ENCODE data around the gene RAB11A.
A peak's percentile ranks its signal among the peaks of the same experiment; 100 is the strongest.

Gene RAB11A

GRCh38 chr15:65916664-65917406 lies 47.5 kb downstream of the RAB11A start:
- peak; percentile 18 for DNase-seq (ENCODE audit: low read depth in 2 of 2)

DNA sequence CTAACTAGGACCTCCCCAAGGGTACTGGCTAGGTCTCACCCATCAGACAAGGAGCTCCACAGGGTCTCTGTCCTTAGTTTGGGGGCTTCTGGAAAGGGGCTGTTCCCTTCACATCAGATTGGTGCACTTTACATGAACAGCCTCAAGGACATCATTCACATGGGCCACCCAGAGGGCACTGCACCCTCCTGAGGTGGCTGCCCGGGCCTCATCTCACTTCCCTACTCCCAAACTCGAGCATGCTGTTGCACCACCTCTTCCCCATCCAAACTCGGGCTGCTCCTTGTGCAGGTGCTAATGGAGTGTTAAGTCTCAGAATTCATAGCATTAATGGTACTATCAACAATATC lies 48.1 kb downstream of the RAB11A start:
- no peak for DNase-seq (ENCODE audit: low read depth in 2 of 2)

- no peak for DNase-seq (ENCODE audit: low read depth in 2 of 2)
These were observed 48.6 kb downstream of the RAB11A start for GRCh38 chr15:65917936-65918335.

GRCh38 chr15:65918357-65918920 lies 49.1 kb downstream of the RAB11A start:
- DNase-seq (ENCODE audit: low read depth in 2 of 2), result no peak

- DNase-seq (ENCODE audit: low read depth in 2 of 2), result no peak
These were observed 49.7 kb downstream of the RAB11A start for GRCh38 chr15:65918945-65919344.

GRCh38 chr15:65919353-65919752 lies 50.1 kb downstream of the RAB11A start:
- DNase-seq (ENCODE audit: low read depth in 2 of 2), result no peak

GRCh38 chr15:65920121-65920520 lies 50.8 kb downstream of the RAB11A start:
- no peak for DNase-seq (ENCODE audit: low read depth in 2 of 2)

DNA sequence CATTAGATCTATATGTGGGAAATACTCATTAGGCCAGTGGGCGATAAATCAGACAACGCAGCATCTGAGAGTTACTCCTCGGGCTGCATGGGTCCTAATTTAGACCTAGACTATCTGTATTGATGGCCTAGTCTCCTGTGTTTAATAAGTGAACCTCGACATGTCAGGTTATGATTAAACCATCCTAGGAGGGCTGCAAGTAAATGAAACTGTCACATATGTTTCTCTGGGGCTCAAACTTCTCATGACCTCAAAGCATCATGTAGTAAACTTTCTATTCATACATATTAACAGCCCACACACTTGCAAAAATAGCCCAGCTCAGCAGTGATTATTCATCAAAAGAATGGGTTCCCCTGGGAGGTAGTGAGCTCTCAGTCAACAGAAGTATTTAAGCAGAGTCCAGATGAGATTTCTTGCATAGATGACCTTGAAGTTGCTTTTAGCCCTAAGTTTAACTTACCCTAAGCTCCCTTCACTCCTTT lies 51.6 kb downstream of the RAB11A start:
- DNase-seq (ENCODE audit: low read depth in 2 of 2), result no peak

DNA sequence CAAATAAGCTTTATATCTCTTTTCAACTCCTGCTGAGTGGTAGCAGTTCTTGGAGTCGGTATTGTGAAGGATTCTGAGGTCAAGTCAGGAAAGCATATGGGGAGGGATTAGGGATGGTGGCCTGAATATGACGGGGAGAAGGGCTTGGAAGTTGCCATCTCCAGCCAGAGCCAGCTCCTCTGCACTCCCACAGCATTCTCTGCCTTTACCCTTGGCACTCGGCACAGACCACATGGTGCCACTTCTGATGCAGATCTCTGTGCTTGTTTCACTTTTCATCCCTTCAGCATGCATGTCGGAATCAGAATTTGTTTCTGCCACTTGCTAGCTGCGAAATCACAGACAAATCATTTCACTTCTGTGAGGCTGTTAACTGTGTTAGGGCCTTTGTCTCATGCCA lies 52.5 kb downstream of the RAB11A start:
- no peak for DNase-seq (ENCODE audit: low read depth in 2 of 2)

DNA sequence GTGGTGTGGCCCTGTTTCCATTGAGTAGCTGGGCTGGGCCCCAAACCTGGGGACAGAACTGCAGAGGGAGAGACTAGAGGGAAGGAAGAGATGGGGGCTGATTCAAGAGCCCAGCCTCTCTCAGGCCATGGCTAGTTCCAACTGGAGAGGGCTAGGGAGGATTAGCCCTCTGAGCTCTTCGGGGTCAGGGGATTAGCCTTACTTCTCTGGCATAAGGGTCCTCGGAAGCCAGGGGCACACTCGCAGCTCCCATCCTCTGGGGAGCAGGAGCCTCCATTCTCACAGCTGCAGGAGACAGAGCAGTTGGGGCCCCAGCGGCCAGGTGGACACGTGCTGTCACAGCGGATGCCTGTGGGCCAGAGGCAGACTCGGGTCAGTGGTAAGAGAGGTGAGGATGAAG lies 53.3 kb downstream of the RAB11A start:
- DNase-seq (ENCODE audit: low read depth in 2 of 2), result no peak

- DNase-seq (ENCODE audit: low read depth in 2 of 2), result no peak
These were observed 54.0 kb downstream of the RAB11A start for GRCh38 chr15:65923264-65923663.

DNA sequence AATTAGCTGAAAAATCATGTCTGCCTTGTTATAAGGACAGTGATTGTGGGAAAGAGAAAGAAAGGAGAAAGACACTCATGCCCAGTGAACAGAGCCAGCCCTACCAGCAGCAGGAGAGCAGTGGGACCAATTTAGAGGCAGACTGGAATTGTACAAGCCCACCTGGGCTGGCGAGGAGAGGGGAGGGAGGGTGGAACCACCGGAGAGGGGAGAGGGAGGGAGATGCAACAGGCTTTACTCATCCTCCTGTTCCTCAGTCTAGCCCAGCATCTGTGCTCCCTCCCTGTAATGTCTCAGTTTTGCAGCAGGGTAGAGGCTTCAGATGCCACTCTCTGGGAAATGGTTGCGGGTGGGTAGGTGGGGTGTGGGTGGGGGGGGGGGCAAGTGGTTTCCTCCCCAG lies 54.7 kb downstream of the RAB11A start:
- no peak for DNase-seq (ENCODE audit: low read depth in 2 of 2)

DNA sequence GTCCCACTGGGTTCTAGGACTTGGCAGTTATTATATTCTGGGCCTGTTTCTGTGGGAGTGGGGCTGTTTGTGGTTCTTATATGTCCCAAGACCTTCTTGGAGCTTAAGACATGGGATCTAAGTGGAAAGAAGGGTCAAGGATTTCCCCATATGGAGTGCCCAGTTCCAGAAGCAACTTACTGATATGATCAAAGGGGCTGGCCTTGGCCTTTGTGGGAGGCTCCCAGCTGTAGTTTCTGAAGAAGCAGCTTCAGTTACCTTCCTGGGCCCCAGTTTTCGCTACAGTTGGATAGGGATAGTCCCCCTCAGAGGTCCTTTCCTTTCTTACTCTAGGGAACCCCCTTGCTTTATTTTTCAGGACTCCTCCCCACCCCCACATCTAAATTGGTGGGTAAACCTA lies 56.0 kb downstream of the RAB11A start:
- no peak for DNase-seq (ENCODE audit: low read depth in 2 of 2)

DNA sequence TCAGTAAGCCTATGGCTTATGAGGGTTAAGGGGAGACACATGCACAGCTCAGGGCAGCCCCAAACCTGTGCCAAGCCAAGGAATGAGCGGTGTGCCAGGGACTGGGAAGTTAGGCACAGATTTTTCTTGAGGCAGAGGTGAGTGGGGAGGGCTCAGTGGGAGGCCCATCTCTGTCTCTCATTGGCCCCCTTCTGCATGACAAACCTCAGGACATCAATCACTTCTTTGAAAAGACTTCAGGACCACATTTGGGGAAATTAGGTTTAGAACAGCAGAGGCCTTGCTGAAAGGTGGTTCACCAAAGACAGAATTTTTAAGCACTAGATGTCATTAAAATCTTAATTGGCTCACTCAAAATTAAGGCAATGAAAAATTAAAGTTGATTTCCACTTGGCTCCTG lies 57.2 kb downstream of the RAB11A start:
- DNase-seq (ENCODE audit: low read depth in 2 of 2), result no peak

DNA sequence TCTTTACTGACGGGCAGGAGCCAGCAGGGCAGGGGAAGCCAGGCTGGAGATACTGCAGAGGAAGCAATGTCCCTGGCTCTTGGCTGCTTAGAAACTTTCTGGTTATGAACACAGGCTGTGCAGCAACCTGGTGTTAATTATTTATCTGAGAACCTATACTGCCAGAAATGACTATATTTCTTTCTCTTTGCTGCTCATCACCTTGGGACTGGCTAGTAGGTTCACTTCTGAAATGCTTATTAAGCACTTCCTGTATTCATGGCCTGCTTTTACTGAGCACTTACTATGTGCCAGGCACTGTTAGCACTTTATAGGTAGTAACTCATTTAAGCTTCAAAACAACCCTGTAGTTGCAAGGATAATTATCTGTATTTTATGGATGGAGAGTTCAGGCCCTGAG lies 57.6 kb downstream of the RAB11A start:
- no peak for DNase-seq (ENCODE audit: low read depth in 2 of 2)

GRCh38 chr15:65927545-65927944 lies 58.3 kb downstream of the RAB11A start:
- no peak for DNase-seq (ENCODE audit: low read depth in 2 of 2)

DNA sequence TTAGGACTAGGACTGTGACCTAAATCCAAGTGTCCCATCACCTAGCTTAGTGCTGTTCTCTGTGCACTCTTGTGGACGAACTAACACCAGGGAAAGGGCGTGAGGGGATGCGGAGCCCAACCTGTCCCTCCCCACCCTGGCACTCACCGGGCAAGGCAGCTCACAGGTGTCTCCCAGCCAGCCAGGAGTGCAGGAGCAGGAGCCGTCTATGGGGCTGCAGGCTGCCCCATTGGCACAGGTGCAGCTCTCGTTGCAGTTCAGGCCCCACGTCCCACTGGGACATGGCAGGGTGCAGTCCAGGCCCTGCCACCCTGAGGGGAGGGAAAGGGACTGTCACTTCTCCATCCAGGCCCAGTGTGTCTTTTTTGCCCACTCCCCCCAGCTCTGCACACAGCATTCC lies 60.3 kb downstream of the RAB11A start:
- DNase-seq (ENCODE audit: low read depth in 2 of 2), result no peak

- DNase-seq (ENCODE audit: low read depth in 2 of 2), result no peak
These were observed 60.8 kb downstream of the RAB11A start for GRCh38 chr15:65930134-65930533.

GRCh38 chr15:65931221-65931620 lies 61.9 kb downstream of the RAB11A start:
- DNase-seq (ENCODE audit: low read depth in 2 of 2), result no peak

GRCh38 chr15:65935391-65935790 lies 66.1 kb downstream of the RAB11A start:
- DNase-seq (ENCODE audit: low read depth in 2 of 2), result no peak

DNA sequence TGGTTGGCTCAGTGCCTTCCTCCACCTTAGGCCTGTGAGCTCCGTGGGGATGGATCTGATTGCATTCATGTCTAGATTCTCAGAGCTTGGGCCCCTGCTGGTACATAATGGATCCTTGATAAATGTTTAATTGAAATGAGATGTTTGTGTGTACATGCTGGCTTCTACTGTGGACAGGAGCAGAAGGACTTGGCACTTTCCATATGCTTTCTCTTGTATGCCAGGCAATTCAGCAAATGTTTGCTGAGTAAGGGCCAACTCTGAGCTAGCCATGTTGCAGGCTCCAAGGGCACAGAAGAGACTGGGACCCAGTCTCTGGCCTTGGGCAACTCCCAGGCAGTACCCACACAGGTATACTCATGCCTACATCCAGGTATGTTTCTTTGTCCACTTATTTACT lies 67.0 kb downstream of the RAB11A start:
- DNase-seq (ENCODE audit: low read depth in 2 of 2), result no peak

- DNase-seq (ENCODE audit: low read depth in 2 of 2), result no peak
These were observed 67.8 kb downstream of the RAB11A start for GRCh38 chr15:65937054-65937453.

DNA sequence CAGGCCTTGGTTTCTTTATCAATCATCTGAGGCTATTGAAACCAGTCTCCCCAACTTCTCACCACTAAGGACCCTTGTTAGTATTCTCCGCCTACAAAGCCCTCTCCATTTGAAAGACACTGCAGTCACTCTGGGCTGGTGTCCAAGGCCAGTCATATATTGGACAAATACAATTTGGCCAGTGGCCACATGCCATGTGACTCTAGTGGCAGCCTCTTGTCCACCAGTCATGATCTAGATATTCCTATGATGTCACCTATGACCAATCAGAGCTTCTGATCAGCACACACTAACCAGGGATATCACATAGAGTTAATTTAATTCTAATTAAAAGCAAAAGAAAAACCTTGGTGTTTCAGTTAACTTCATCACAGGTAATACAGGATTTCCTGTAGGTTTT lies 68.2 kb downstream of the RAB11A start:
- DNase-seq (ENCODE audit: low read depth in 2 of 2), result no peak

DNA sequence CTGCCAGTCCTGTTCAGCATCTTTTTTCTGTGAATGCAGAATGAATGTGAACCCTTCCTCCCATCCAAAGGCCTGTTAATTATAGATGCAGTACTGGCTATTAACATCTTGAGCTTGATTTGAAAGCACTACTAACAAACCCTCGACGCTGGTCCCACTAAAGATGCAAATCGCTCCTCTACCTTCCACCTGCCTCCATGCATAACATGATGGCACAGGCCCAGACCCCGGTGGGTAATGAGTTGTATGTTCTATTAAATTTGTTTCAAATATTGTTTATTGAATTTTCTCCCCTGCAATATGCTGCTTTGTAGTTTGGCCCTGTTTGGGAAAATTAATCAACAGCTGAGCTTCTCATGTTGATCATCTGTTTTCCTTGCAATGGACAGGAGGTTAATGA lies 69.3 kb downstream of the RAB11A start:
- DNase-seq (ENCODE audit: low read depth in 2 of 2), result no peak
